ENCODE measurements around the gene TSPAN18. TPM values are rescaled to one million over a fixed set of nuclear protein-coding genes. Genes with fewer than 3 reads are reported as not detected.

Gene TSPAN18
- total RNA-seq, 4 donors from 2014 or later, result 6.7 to 13.1 (median 7.9) TPM

DNA sequence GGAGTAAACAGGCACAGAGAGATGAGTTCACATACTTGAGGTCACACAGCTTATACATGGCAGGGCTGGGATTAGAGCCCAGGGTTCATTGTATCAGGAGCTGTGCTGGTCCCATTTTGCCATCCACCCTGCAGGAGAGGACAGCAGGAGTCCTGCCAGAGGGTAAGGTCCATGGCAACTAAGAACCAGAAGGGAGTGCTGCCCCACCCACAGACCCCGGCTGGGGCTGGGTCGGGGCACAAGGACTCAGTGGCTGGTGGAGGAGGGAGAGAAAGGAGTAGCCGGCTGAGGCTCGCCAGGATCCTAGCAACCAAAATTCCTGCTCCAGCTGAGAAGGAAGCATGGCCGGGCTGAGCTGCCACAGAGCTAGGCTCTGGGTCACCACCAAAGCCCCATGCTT, 249.8 kb downstream of the TSPAN18 start:
- Histone ChIP-seq H3K9me3 (no peaks in the 10 kb centered on the region), H3K27ac (no peak overlapping the region), H3K27me3 (no peaks in the 10 kb centered on the region), H3K4me3 (no peak overlapping the region), H3K36me3 (no peaks in the 10 kb centered on the region), H3K4me1 (peaks cover 0 to 36% (median 11%) of the 10 kb centered on the region in 4 donors)
- DNase-seq (ENCODE audit: low spot score in 2 of 2), result no peak
- WGBS, 2 donors, result 72 to 77% methylated on average over 4 to 5 of the region's 5 CpGs
- TF ChIP-seq EP300 (IDR thresholded peaks at IDR 0.05) (no peak), POLR2A (IDR thresholded peaks at IDR 0.05) (no peak), CTCF (IDR thresholded peaks at IDR 0.05) (no peak)

DNA sequence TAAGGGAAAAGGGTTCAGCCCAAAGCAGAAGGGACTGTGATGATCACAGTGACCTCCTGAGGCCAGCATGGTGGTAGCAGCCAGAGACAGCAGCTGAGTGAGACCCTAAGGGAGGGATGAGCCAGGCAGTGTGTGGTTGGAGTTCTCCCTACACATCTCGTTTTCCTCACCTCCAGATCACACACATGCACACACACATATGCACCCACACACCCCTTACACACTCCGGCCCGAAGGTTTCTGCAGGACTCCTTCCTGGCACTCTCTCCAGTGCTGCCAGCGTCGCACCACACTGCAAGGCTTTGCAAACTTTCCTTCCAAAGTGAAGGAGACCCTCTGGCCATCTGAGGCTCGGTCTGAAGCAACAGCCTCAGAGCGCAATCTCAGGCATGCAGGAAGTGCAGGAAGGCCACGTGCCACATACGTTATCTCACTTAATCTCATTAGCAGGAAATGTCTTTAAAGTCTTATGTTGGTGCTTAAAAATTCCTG, 250.8 kb downstream of the TSPAN18 start:
- TF ChIP-seq EP300 (IDR thresholded peaks at IDR 0.05) (no peak), POLR2A (IDR thresholded peaks at IDR 0.05) (no peak), CTCF (IDR thresholded peaks at IDR 0.05) (no peak)
- no peak for DNase-seq (ENCODE audit: low spot score in 2 of 2)
- no peak overlapping the region for H3K27ac ChIP-seq
- H3K4me3 ChIP-seq, result no peak overlapping the region
- H3K36me3 ChIP-seq, result no peaks in the 10 kb centered on the region
- 40 to 43% methylated on average over 9 of the region's 9 CpGs for WGBS, 2 donors
- H3K27me3 ChIP-seq, result no peaks in the 10 kb centered on the region
- no peaks in the 10 kb centered on the region for H3K9me3 ChIP-seq
- H3K4me1 ChIP-seq, result peaks cover 0 to 36% (median 11%) of the 10 kb centered on the region in 4 donors

DNA sequence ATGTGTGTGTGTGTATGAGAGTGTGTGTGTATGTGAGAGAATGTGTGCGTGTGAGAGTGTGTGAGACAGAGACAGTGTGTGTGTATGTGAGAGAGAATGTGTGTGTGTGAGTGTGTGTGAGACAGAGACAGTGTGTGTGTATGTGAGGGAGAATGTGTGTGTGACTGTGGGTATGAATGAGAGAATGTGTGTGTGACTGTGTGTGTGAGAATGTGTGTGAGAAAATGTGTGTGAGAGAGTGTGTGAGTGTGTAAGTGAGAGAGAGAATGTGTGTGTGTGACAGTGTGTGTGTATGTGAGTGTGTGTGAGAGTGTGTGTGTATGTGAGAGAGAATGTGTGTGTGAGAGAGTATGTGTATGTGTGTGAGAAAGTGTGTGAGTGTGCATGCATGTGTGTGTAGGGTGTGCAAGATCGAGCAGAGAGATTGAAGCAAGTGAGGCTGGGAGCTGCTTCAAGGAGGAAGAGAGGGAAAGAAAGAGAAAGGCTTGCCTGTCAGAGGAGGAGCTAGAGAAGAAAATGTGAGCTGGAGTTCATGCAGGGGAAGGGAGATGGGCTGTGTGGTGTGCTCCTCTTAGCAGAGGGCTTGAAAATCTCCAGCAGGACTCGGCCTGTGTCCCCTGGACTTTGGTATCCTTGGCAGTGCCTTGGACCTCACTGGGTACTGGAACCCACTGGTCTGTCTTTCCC, 251.7 kb downstream of the TSPAN18 start:
- Histone ChIP-seq H3K27ac (no peak overlapping the region), H3K4me1 (peaks cover 0 to 36% (median 11%) of the 10 kb centered on the region in 4 donors), H3K27me3 (no peaks in the 10 kb centered on the region), H3K36me3 (no peaks in the 10 kb centered on the region), H3K9me3 (no peaks in the 10 kb centered on the region), H3K4me3 (no peak overlapping the region)
- 45 to 59% methylated on average over 3 of the region's 3 CpGs for WGBS, 2 donors
- TF ChIP-seq POLR2A (IDR thresholded peaks at IDR 0.05) (no peak), EP300 (IDR thresholded peaks at IDR 0.05) (no peak), CTCF (IDR thresholded peaks at IDR 0.05) (no peak)
- DNase-seq (ENCODE audit: low spot score in 2 of 2), result no peak

DNA sequence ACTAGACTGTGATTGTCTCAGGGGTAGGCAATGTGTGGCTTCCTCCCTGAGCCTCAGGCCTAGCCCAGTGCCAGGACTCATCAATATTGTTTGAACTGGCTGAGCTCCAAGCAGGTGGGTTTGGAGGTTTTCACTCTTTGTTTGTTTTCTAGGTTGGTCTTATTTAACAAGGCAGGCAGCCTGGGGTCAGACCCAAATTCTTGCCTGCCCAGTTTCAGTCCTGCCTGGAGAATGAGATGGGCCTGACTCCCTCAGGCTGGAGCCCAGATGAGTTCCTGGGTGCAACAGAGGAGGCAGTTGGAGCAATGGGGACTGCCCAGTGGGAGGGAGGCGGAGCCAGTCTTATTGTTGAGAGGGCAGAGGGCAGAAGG, 252.2 kb downstream of the TSPAN18 start:
- Histone ChIP-seq H3K4me3 (no peak overlapping the region), H3K4me1 (peaks cover 0 to 36% (median 11%) of the 10 kb centered on the region in 4 donors), H3K27me3 (no peaks in the 10 kb centered on the region), H3K36me3 (no peaks in the 10 kb centered on the region), H3K27ac (no peak overlapping the region), H3K9me3 (no peaks in the 10 kb centered on the region)
- WGBS, 2 donors, result 77 to 80% methylated on average over 1 of the region's 1 CpG
- TF ChIP-seq POLR2A (IDR thresholded peaks at IDR 0.05) (no peak), CTCF (IDR thresholded peaks at IDR 0.05) (no peak), EP300 (IDR thresholded peaks at IDR 0.05) (no peak)
- no peak for DNase-seq (ENCODE audit: low spot score in 2 of 2)

- H3K4me1 ChIP-seq, result peaks cover 0 to 36% (median 11%) of the 10 kb centered on the region in 4 donors
- no peaks in the 10 kb centered on the region for H3K9me3 ChIP-seq
- WGBS, 2 donors, result 72 to 78% methylated on average over 24 of the region's 24 CpGs
- TF ChIP-seq CTCF (IDR thresholded peaks at IDR 0.05) (no peak), EP300 (IDR thresholded peaks at IDR 0.05) (no peak), POLR2A (IDR thresholded peaks at IDR 0.05) (no peak)
- no peaks in the 10 kb centered on the region for H3K36me3 ChIP-seq
- peak overlapping the region in 1 of 4 donors; percentile 2 for H3K27ac ChIP-seq
- H3K4me3 ChIP-seq, result no peak overlapping the region
- DNase-seq (ENCODE audit: low spot score in 2 of 2), result no peak
- no peaks in the 10 kb centered on the region for H3K27me3 ChIP-seq
These were observed 253.0 kb downstream of the TSPAN18 start for GRCh38 chr11:44979543-44980399.

All from tibial nerve (tissue), 4 donors.